WTC11 (cell line): ENCODE measurements around the gene SLC29A4. TPM values are rescaled to one million over a fixed set of nuclear protein-coding genes. Genes with fewer than 3 reads are reported as not detected.
A peak's percentile ranks its signal among the peaks of the same experiment; 100 is the strongest.
"Not testable (repeated sequence)": the region's sequence is repeated elsewhere in the genome, so short reads cannot be mapped to it uniquely, and the experiment has no call there.

Source experiments
- ATAC-seq: fragments of 200-7000 bp; cut with Tn5 transposase; 2 replicates; pipeline ENCODE4 v1.10.0; 2021; ENCODE audit warnings: mild to moderate bottlenecking, moderate library complexity
- CTCF ChIA-PET: fragments of 300-600 bp; sonication (Branson Sonifier 250); formaldehyde crosslinking; loops from one replicate; lab custom pipeline; 2021; ENCODE audit warnings: antibody characterized with exemption; lab: Charles Lee
- POLR2A ChIA-PET: fragments of 350-600 bp; sonication (Branson Sonifier 250); formaldehyde crosslinking; loops from one replicate; lab custom pipeline; 2021; ENCODE audit warnings: antibody characterized with exemption; lab: Charles Lee
- DNase-seq: peaks from one replicate; pipeline ENCODE4 v3.0.0; 2021; ENCODE audit warnings: low spot score
- H3K27ac Mint-ChIP-seq: 2 replicates; pipeline ENCODE4 v1.8.0; 2021; ENCODE audit warnings: mixed read lengths
- H3K27me3 Mint-ChIP-seq: 2 replicates; pipeline ENCODE4 v1.8.0; 2021; ENCODE audit warnings: low read depth, mild to moderate bottlenecking, moderate library complexity, mixed read lengths
- H3K36me3 Mint-ChIP-seq: 2 replicates; pipeline ENCODE4 v1.8.0; 2021; ENCODE audit warnings: mixed read lengths
- H3K4me1 Mint-ChIP-seq: 2 replicates; pipeline ENCODE4 v1.8.0; 2022; ENCODE audit warnings: mixed read lengths
- H3K4me3 Mint-ChIP-seq: 2 replicates; pipeline ENCODE4 v1.8.0; 2021; ENCODE audit warnings: mild to moderate bottlenecking, moderate library complexity, mixed read lengths
- H3K9me3 Mint-ChIP-seq: 2 replicates; pipeline ENCODE4 v1.8.0; 2021; ENCODE audit warnings: mixed read lengths
- ETV6 ChIP-seq: sonication (generic); formaldehyde crosslinking; IDR thresholded peaks from 2 replicates; pipeline ENCODE4 v1.8.1; 2022; ENCODE audit warnings: mild to moderate bottlenecking, missing genetic modification reagents
- IRF2 ChIP-seq: sonication (generic); formaldehyde crosslinking; IDR thresholded peaks from 2 replicates; pipeline ENCODE4 v1.8.0; 2022; ENCODE audit warnings: low read depth, missing genetic modification reagents, borderline replicate concordance
- NFATC4 ChIP-seq: fragments of 250-450 bp; sonication (Bioruptor Pico); IDR thresholded peaks from 2 replicates; pipeline ENCODE4 v1.9.0; 2021; ENCODE audit warnings: mild to moderate bottlenecking
- PRDM15 ChIP-seq: sonication (generic); formaldehyde crosslinking; IDR thresholded peaks from 2 replicates; pipeline ENCODE4 v1.8.0; 2022; ENCODE audit warnings: missing genetic modification reagents
- ZNF138 ChIP-seq: sonication (generic); formaldehyde crosslinking; conservative IDR thresholded peaks from 2 replicates; pipeline ENCODE4 v1.8.1; 2022; ENCODE audit warnings: mild to moderate bottlenecking, moderate library complexity, missing genetic modification reagents
- ZNF263 ChIP-seq: sonication (generic); formaldehyde crosslinking; IDR thresholded peaks from 2 replicates; pipeline ENCODE4 v1.8.1; 2022; ENCODE audit warnings: low read depth, mild to moderate bottlenecking, moderate library complexity, missing genetic modification reagents
- ZNF532 ChIP-seq: fragments of 250-450 bp; sonication (Bioruptor Pico); IDR thresholded peaks from 2 replicates; pipeline ENCODE4 v1.9.0; 2021; ENCODE audit warnings: mild to moderate bottlenecking, borderline replicate concordance
- ZNF671 ChIP-seq: fragments of 250-450 bp; sonication (Bioruptor Pico); IDR thresholded peaks from 2 replicates; pipeline ENCODE4 v1.8.0; 2021; ENCODE audit warnings: mild to moderate bottlenecking
- total RNA-seq: library from RNA; stranded (reverse); gene quantifications from 3 replicates; pipeline ENCODE4 v1.2.3, GENCODE V29; 2021
- TF ChIP-seq, protein P1 (sequence below): fragments of 250-450 bp; sonication (Bioruptor Pico); IDR thresholded peaks from 2 replicates; pipeline ENCODE4 v1.9.0; 2021; ENCODE audit warnings: mild to moderate bottlenecking
- TF ChIP-seq, protein P2 (sequence below): fragments of 250-450 bp; sonication (Bioruptor Pico); IDR thresholded peaks from 2 replicates; pipeline ENCODE4 v1.9.0; 2021; ENCODE audit warnings: mild to moderate bottlenecking

Gene SLC29A4
- total RNA-seq, 1 experiment from 2014 or later: 14.4 TPM

GRCh38 chr7:5309146-5309545 is 26.4 kb downstream of the SLC29A4 start (continued):
- TF ChIP-seq, protein P1, sequence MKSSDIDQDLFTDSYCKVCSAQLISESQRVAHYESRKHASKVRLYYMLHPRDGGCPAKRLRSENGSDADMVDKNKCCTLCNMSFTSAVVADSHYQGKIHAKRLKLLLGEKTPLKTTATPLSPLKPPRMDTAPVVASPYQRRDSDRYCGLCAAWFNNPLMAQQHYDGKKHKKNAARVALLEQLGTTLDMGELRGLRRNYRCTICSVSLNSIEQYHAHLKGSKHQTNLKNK: no peak
- TF ChIP-seq ETV6 (CRISPR knock-in tag) (no peak), NFATC4 (no peak), ZNF532 (CRISPR knock-in tag) (no peak), PRDM15 (no peak), ZNF671 (CRISPR knock-in tag) (no peak), ZNF138 (CRISPR knock-in tag) (no peak)

- H3K27ac Mint-ChIP-seq: 0 out of 2 replicates have a peak overlapping the region, but pooled peaks have one; percentile 36
- no peak for DNase-seq
- no peaks in the 10 kb centered on the region for H3K27me3 Mint-ChIP-seq
- ATAC-seq: no peak
- H3K4me1 Mint-ChIP-seq: no peaks in the 10 kb centered on the region
- no peak overlapping the region for H3K4me3 Mint-ChIP-seq
- H3K9me3 Mint-ChIP-seq: no peaks in the 10 kb centered on the region
- peaks cover 5% of the 10 kb centered on the region for H3K36me3 Mint-ChIP-seq
- TF ChIP-seq, protein P2, sequence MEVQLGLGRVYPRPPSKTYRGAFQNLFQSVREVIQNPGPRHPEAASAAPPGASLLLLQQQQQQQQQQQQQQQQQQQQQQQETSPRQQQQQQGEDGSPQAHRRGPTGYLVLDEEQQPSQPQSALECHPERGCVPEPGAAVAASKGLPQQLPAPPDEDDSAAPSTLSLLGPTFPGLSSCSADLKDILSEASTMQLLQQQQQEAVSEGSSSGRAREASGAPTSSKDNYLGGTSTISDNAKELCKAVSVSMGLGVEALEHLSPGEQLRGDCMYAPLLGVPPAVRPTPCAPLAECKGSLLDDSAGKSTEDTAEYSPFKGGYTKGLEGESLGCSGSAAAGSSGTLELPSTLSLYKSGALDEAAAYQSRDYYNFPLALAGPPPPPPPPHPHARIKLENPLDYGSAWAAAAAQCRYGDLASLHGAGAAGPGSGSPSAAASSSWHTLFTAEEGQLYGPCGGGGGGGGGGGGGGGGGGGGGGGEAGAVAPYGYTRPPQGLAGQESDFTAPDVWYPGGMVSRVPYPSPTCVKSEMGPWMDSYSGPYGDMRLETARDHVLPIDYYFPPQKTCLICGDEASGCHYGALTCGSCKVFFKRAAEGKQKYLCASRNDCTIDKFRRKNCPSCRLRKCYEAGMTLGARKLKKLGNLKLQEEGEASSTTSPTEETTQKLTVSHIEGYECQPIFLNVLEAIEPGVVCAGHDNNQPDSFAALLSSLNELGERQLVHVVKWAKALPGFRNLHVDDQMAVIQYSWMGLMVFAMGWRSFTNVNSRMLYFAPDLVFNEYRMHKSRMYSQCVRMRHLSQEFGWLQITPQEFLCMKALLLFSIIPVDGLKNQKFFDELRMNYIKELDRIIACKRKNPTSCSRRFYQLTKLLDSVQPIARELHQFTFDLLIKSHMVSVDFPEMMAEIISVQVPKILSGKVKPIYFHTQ (CRISPR knock-in tag): no peak
- no peak for TF ChIP-seq IRF2
- CTCF ChIA-PET: no interaction called here
- POLR2A ChIA-PET: no interaction called here
Observed at GRCh38 chr7:5310822-5311405, 28.2 kb downstream of the SLC29A4 start.

GRCh38 chr7:5312276-5313070 is 29.7 kb downstream of the SLC29A4 start:
- not testable (repeated sequence) for H3K27ac Mint-ChIP-seq, H3K4me3 Mint-ChIP-seq, DNase-seq
- 0 out of 2 replicates have a peak, but pooled peaks have one; percentile 19 for TF ChIP-seq ZNF263 (CRISPR knock-in tag)
- TF ChIP-seq, all 79 proteins: peak for 1; not testable (repeated sequence) for 78
- H3K9me3 Mint-ChIP-seq, H3K36me3 Mint-ChIP-seq, ATAC-seq, H3K27me3 Mint-ChIP-seq, H3K4me1 Mint-ChIP-seq, CTCF ChIA-PET, POLR2A ChIA-PET: not testable (repeated sequence)

- H3K4me3 Mint-ChIP-seq, POLR2A ChIA-PET, H3K27me3 Mint-ChIP-seq, ATAC-seq, H3K27ac Mint-ChIP-seq, H3K9me3 Mint-ChIP-seq, H3K4me1 Mint-ChIP-seq, DNase-seq: not testable (repeated sequence)
- peaks cover 11% of the 10 kb centered on the region for H3K36me3 Mint-ChIP-seq
- CTCF ChIA-PET: interaction anchor here (1.0 kb wide), 1 partner anchor 53 kb away, joined by 3 read pairs; no protein-coding TSS in a partner anchor
Observed at GRCh38 chr7:5313076-5313885, 30.5 kb downstream of the SLC29A4 start.
